HL-60/S4 treated with retinoic acid at 250 ng/mL for 4 days and 3 days (cell line): ENCODE data around the gene C2orf49.
"Not testable (repeated sequence)": the region's sequence is repeated elsewhere in the genome, so short reads cannot be mapped to it uniquely, and the experiment has no call there.

Experiments used
- in situ Hi-C: fragments of 300-500 bp; cut with MboI; formaldehyde crosslinking; loops from 2 replicates; pipeline ENCODE4 v1.7.0; 2022; ENCODE audit warnings: low sequenced_read_pairs

Gene C2orf49

GRCh38 chr2:105320651-105321215 is 16.6 kb upstream of the C2orf49 start:
- in situ Hi-C loops = no loop called here

GRCh38 chr2:105321875-105322646 is 15.3 kb upstream of the C2orf49 start:
- in situ Hi-C loops = no loop called here

GRCh38 chr2:105323111-105323510 is 14.2 kb upstream of the C2orf49 start:
- in situ Hi-C loops = no loop called here

- in situ Hi-C loops = no loop called here
Measured at GRCh38 chr2:105324101-105324500, 13.2 kb upstream of the C2orf49 start.

- in situ Hi-C loops = no loop called here
Measured at GRCh38 chr2:105324732-105325131, 12.6 kb upstream of the C2orf49 start.

- in situ Hi-C loops = no loop called here
Measured at GRCh38 chr2:105325389-105325963, 11.9 kb upstream of the C2orf49 start.

GRCh38 chr2:105327271-105327670 is 10.1 kb upstream of the C2orf49 start:
- in situ Hi-C loops = not testable (repeated sequence)

- in situ Hi-C loops = no loop called here
Measured at GRCh38 chr2:105327690-105328089, 9.7 kb upstream of the C2orf49 start.

GRCh38 chr2:105328281-105329196 is 8.8 kb upstream of the C2orf49 start:
- in situ Hi-C loops = no loop called here

GRCh38 chr2:105329197-105329554 is 8.2 kb upstream of the C2orf49 start:
- in situ Hi-C loops = no loop called here

GRCh38 chr2:105329561-105330495 is 7.5 kb upstream of the C2orf49 start, which contains the start of gene TGFBRAP1:
Gene TGFBRAP1 (minus strand): TSS chr2:105329735. CDS start chr2:105308301, 21,434 bp downstream.
- in situ Hi-C loops = no loop called here

GRCh38 chr2:105330681-105331375 is 6.5 kb upstream of the C2orf49 start:
- in situ Hi-C loops = no loop called here

- in situ Hi-C loops = no loop called here
Measured at GRCh38 chr2:105334211-105334610, 3.1 kb upstream of the C2orf49 start.

GRCh38 chr2:105335469-105335868 is 1.9 kb upstream of the C2orf49 start:
- in situ Hi-C loops = no loop called here

GRCh38 chr2:105336786-105337121 is 586 bp upstream of the C2orf49 start:
- in situ Hi-C loops = no loop called here

- in situ Hi-C loops = no loop called here
Measured at GRCh38 chr2:105338020-105338385, 663 bp downstream of the C2orf49 start.

GRCh38 chr2:105339414-105339813 is 2.1 kb downstream of the C2orf49 start:
- in situ Hi-C loops = no loop called here

- in situ Hi-C loops = no loop called here
Measured at GRCh38 chr2:105344704-105345345, 7.5 kb downstream of the C2orf49 start.

- in situ Hi-C loops = loop anchor here (25.0 kb wide), 1 partner anchor 530 kb away; no protein-coding TSS in a partner anchor
Measured at GRCh38 chr2:105357122-105357521, 19.8 kb downstream of the C2orf49 start.
